Psoas muscle (tissue), 8 donors: ENCODE results near the gene CUZD1. TPM values are rescaled to one million over a fixed set of nuclear protein-coding genes. Genes with fewer than 3 reads are reported as not detected.

Source experiments
- ATAC-seq, 4 donors: fragments of 200-7000 bp; cut with Tn5 transposase; one replicate each; pipeline ENCODE4 v1.9.1; 2020; ENCODE audit warnings: moderate library complexity in 3 of 4, mild to moderate bottlenecking in 2 of 4
- DNase-seq, 2 donors: peaks; one replicate each; pipeline ENCODE4 v3.0.0-alpha.2; 2020
- H3K27ac ChIP-seq: fragments of 200-600 bp; one replicate; pipeline ENCODE4 v1.8.0; 2022
- H3K27me3 ChIP-seq, 3 donors: fragments of 200-600 bp in 1 of 3; one replicate each; pipeline versions ENCODE4 v1.6.1 to v1.8.0; 2013 to 2022; ENCODE audit warnings: low read length in 2 of 3, mild to moderate bottlenecking in 2 of 3, moderate library complexity in 1 of 3; ENCODE audit not compliant: insufficient read depth in 3 of 3
- H3K36me3 ChIP-seq, 2 donors: fragments of 200-600 bp in 1 of 2; one replicate each; pipeline versions ENCODE4 v1.6.1 to v1.8.0; 2013 to 2022; ENCODE audit warnings: low read depth in 1 of 2, mild to moderate bottlenecking in 1 of 2, moderate library complexity in 1 of 2; ENCODE audit not compliant: insufficient read depth in 1 of 2
- H3K4me1 ChIP-seq: fragments of 200-600 bp; one replicate; pipeline ENCODE4 v1.8.0; 2022
- H3K4me3 ChIP-seq: fragments of 200-600 bp; one replicate; pipeline ENCODE4 v1.8.0; 2022; ENCODE audit warnings: mild to moderate bottlenecking
- H3K9me3 ChIP-seq: fragments of 200-600 bp; one replicate; pipeline ENCODE4 v1.8.0; 2022
- CTCF ChIP-seq: fragments of 200-600 bp; IDR thresholded peaks from one replicate; pipeline ENCODE4 v1.8.0; 2022; ENCODE audit warnings: antibody characterized with exemption
- WGBS, 3 donors: extraction: QIAGEN DNeasy Blood & Tissue Kit; methylation state at CpG; one replicate each; pipeline versions ENCODE4 v1.1.6 to v1.1.7; 2013; 5-methylcytosine and 5-hydroxymethylcytosine counted together
- intact Hi-C, 2 donors: fragments of 100-400 bp; cut with DNase I; formaldehyde crosslinking; loops; one replicate each; pipeline versions ENCODE4 v1.11.0 to v1.14.2; 2022
- polyA plus RNA-seq, 3 donors: library from polyadenylated mRNA; stranded (reverse); fragments of 200-250 nt; gene quantifications; one replicate each; pipeline ENCODE4 v1.2.3, GENCODE V29; 2013
- total RNA-seq, 4 donors: library from RNA; stranded (reverse); fragmentation: NEBNext Ultra II Directional in 2 of 4; extraction: Animal tissue kit (Norgen Biotek cat#: 25700) in 2 of 4; gene quantifications; one replicate each; pipeline versions ENCODE4 v1.2.1 to v1.2.4, GENCODE V29; 2021 to 2023
- donor health status: healthy with polysubstance abuse.
- donor health status: DM: no; HTN: no; CAD: no; lungs with moderate emphysema.
- donor health status: Bipolar disorder and iron deficiency.
- donor health status: healthy.
- donor health status: DM: yes; HTN: yes; CAD: no.
- donor health status: DM: no; HTN: no; CAD: no.
- donor health status: DM: no; HTN: no; CAD: no.
- donor health status: DM: yes; HTN: yes; CAD: no.

Gene CUZD1
- total and polyA plus RNA-seq, 7 donors: 0.10 to 0.35 (median 0.18) TPM; not detected in 1

GRCh38 chr10:122830965-122831353, 14.7 kb downstream of the CUZD1 start:
- no peak overlapping the region for H3K4me3 ChIP-seq
- TF ChIP-seq CTCF: no peak
- no peak overlapping the region for H3K27ac ChIP-seq
- intact Hi-C loops: no loop called here
- H3K4me1 ChIP-seq: no peaks in the 10 kb centered on the region
- peaks cover 0 to 6% of the 10 kb centered on the region in 2 donors for H3K36me3 ChIP-seq
- whole genome bisulfite sequencing, 3 donors: 79 to 93% (median 87%) methylated on average over 1 of the region's 1 CpG
- no peaks in the 10 kb centered on the region for H3K9me3 ChIP-seq
- ATAC-seq: no peak
- DNase-seq: no peak
- H3K27me3 ChIP-seq: no peaks in the 10 kb centered on the region

DNA sequence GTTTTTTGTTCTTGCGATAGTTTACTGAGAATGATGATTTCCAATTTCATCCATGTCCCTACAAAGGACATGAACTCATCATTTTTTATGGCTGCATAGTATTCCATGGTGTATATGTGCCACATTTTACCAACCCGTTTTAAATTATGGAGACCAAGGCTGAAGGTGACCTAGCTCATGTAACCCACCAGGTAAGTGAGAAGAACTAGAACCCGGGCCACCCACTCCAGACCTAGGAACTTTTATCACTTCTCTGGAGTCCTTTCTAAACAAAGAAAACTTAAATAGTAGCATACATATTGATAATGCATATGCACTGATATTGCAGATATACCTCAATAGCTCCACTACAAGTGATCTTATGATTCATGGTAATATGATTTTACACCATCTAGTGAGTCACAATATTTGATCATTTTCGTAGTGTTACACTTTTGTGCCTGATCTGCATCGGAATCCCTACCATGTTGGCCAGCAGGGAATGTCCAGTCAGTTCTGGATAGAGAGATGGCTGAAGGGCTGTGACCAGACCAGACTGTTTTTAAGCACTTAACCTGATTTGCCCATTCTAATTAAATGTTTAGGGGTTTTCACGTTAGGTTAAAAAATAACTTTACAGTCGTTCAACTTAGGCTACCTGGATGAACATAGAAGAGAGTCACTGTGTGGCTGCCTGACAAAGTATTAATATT, 15.2 kb downstream of the CUZD1 start:
- Histone ChIP-seq H3K36me3 (peaks cover 0 to 6% of the 10 kb centered on the region in 2 donors), H3K27me3 (no peaks in the 10 kb centered on the region), H3K4me3 (no peak overlapping the region), H3K4me1 (no peaks in the 10 kb centered on the region), H3K27ac (no peak overlapping the region), H3K9me3 (no peaks in the 10 kb centered on the region)
- WGBS, 3 donors: 92 to 93% (median 92%) methylated on average over 6 of the region's 7 CpGs
- TF ChIP-seq CTCF: no peak
- ATAC-seq (no peak), DNase-seq (no peak)
- intact Hi-C loops: no loop called here

- WGBS, 3 donors: 74 to 78% (median 75%) methylated on average over 8 of the region's 8 CpGs
- intact Hi-C loops: no loop called here
- DNase-seq (no peak), ATAC-seq (no peak)
- peaks cover 0 to 6% of the 10 kb centered on the region in 2 donors for H3K36me3 ChIP-seq
- no peaks in the 10 kb centered on the region for H3K4me1 ChIP-seq
- no peaks in the 10 kb centered on the region for H3K27me3 ChIP-seq
- H3K27ac ChIP-seq: no peak overlapping the region
- TF ChIP-seq CTCF: no peak
- H3K4me3 ChIP-seq: no peak overlapping the region
- no peaks in the 10 kb centered on the region for H3K9me3 ChIP-seq
Observed at GRCh38 chr10:122829454-122829853, 16.2 kb downstream of the CUZD1 start.

DNA sequence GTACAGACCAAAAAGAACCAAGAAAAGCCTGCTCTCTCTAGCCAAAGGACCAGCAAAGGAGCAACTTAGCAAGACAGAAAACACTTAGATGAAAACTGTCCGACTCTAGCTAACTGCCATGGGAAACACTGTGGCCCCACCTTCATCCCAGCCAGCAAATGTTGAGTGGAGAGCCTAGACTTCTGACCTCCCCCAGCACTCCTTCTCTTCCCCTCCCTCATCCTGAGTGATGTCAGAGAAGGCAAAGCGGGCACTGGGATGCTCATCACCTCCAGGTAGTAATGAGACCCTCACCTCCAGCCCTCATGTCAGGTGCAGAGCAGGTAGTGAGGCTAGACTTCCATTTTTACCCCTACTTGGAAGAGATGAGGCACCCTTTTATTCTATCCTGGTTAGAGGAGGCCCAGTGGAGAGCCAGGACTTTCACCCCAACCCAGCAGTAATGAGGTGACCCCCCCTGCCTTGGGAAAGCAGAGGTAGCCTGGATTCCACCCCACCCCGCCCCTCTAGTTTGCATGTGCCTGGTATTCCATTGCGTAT, 16.9 kb downstream of the CUZD1 start:
- TF ChIP-seq CTCF: no peak
- 83 to 85% (median 84%) methylated on average over 4 of the region's 4 CpGs for WGBS, 3 donors
- no peak overlapping the region for H3K27ac ChIP-seq
- H3K4me1 ChIP-seq: no peaks in the 10 kb centered on the region
- no peaks in the 10 kb centered on the region for H3K9me3 ChIP-seq
- no peak for ATAC-seq
- intact Hi-C loops: no loop called here
- peaks cover 0 to 6% of the 10 kb centered on the region in 2 donors for H3K36me3 ChIP-seq
- H3K27me3 ChIP-seq: no peaks in the 10 kb centered on the region
- H3K4me3 ChIP-seq: no peak overlapping the region
- DNase-seq: no peak

DNA sequence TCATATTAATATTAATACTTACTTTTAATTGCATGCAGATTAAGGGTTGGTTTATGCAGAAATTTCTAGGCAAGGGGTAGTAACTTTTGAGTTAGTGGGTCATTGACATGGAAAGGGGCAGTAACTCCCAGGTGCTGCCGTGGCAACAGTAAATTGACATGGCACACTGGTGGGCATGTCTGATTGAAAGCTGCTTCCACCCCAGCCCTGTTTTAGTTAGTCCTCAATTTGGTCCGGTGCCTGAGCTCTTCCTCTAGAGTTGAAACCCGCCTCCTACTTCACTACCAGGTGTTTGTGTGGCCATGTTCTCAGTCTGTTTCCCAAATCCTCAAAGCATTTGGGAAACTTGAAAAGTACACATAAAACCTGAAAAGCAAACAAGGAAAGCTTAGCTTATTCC, 18.4 kb downstream of the CUZD1 start:
- 83 to 88% (median 84%) methylated on average over 3 of the region's 3 CpGs for WGBS, 3 donors

More for the DNA sequence above, 18.4 kb downstream of the CUZD1 start:
- ATAC-seq (no peak), DNase-seq (no peak)
- no peak for TF ChIP-seq CTCF
- peaks cover 0 to 4% (median 0%) of the 10 kb centered on the region in 3 donors for H3K27me3 ChIP-seq
- H3K9me3 ChIP-seq: no peaks in the 10 kb centered on the region
- peaks cover 0 to 6% of the 10 kb centered on the region in 2 donors for H3K36me3 ChIP-seq
- intact Hi-C loops: no loop called here
- H3K4me1 ChIP-seq: no peaks in the 10 kb centered on the region
- no peak overlapping the region for H3K27ac ChIP-seq
- no peak overlapping the region for H3K4me3 ChIP-seq
